ENCODE measurements around the gene SPG11. TPM values are rescaled to one million over a fixed set of nuclear protein-coding genes. Genes with fewer than 3 reads are reported as not detected.

SPG11 gene, protein sequence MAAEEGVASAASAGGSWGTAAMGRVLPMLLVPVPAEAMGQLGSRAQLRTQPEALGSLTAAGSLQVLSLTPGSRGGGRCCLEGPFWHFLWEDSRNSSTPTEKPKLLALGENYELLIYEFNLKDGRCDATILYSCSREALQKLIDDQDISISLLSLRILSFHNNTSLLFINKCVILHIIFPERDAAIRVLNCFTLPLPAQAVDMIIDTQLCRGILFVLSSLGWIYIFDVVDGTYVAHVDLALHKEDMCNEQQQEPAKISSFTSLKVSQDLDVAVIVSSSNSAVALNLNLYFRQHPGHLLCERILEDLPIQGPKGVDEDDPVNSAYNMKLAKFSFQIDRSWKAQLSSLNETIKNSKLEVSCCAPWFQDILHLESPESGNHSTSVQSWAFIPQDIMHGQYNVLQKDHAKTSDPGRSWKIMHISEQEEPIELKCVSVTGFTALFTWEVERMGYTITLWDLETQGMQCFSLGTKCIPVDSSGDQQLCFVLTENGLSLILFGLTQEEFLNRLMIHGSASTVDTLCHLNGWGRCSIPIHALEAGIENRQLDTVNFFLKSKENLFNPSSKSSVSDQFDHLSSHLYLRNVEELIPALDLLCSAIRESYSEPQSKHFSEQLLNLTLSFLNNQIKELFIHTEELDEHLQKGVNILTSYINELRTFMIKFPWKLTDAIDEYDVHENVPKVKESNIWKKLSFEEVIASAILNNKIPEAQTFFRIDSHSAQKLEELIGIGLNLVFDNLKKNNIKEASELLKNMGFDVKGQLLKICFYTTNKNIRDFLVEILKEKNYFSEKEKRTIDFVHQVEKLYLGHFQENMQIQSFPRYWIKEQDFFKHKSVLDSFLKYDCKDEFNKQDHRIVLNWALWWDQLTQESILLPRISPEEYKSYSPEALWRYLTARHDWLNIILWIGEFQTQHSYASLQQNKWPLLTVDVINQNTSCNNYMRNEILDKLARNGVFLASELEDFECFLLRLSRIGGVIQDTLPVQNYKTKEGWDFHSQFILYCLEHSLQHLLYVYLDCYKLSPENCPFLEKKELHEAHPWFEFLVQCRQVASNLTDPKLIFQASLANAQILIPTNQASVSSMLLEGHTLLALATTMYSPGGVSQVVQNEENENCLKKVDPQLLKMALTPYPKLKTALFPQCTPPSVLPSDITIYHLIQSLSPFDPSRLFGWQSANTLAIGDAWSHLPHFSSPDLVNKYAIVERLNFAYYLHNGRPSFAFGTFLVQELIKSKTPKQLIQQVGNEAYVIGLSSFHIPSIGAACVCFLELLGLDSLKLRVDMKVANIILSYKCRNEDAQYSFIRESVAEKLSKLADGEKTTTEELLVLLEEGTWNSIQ (N-terminal part only)
- total RNA-seq = 100 to 1,000 TPM in 1 of 4 donors, 10 to 100 TPM in 3; 65.1 to 195 (median 87.6) TPM

DNA sequence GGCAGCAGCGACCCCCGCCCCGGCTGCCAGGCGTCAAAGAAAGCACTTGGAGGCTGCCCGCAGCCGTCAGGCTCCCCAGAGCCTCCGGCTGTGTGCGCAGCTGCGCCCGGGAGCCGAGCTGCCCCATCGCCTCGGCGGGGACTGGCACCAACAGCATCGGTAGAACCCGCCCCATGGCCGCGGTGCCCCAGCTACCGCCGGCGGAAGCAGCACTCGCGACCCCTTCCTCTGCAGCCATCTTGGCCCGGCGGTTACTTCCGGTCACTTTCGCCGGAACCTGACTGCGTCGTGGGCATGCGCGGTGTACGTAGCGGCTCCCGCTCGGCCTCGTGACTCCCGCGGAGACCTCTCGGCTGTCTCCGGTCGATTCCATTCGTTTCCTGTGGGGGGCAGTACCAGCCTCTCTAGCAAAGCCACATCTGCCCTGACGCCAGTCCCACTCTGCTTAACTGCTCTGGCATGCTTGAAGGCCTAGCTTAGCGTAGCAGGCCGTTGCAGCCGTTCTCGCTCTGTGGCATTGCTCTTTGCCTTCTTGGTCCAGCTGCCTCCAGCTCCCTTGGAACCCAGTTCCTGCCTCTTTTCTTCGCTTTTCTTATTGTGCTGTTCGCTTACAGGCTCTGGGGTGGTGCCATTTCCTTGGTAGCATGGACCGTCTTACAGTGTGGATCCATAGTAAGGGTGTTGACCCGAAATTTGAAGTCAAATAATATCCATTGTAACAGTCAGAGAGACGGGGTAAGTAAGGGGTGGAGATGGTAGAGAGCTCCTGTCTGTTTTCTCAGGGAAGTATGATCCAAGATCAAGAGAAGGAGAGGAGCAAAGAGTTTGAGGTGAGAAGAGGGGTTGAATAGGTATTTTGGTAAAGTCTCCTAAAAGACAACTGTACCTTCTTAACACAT, at the start of gene SPG11:
SPG11 (minus strand) TSS at position 253 of the 899 bp plus-strand sequence; CDS start at position 238, 15 bp downstream.
- H3K4me3 ChIP-seq = peak within 1 kb of the TSS; percentile 82
- peak within 1 kb of the TSS; percentile 94 for H3K27ac ChIP-seq
- peaks cover 12% of the 10 kb centered on the region for H3K36me3 ChIP-seq
- no peaks in the 10 kb centered on the region for H3K27me3 ChIP-seq
- no peaks in the 10 kb centered on the region for H3K9me3 ChIP-seq
- peak; percentile 98 to 99 for DNase-seq (ENCODE audit: low spot score in 2 of 2)
- 9% methylated on average over 44 of the region's 53 CpGs for WGBS
- TF ChIP-seq POLR2AphosphoS5 (IDR thresholded peaks at IDR 0.05) = peak; percentile 9 to 83 (median 81)
- no peak for TF ChIP-seq EP300 (IDR thresholded peaks at IDR 0.05)
- TF ChIP-seq, protein P1, sequence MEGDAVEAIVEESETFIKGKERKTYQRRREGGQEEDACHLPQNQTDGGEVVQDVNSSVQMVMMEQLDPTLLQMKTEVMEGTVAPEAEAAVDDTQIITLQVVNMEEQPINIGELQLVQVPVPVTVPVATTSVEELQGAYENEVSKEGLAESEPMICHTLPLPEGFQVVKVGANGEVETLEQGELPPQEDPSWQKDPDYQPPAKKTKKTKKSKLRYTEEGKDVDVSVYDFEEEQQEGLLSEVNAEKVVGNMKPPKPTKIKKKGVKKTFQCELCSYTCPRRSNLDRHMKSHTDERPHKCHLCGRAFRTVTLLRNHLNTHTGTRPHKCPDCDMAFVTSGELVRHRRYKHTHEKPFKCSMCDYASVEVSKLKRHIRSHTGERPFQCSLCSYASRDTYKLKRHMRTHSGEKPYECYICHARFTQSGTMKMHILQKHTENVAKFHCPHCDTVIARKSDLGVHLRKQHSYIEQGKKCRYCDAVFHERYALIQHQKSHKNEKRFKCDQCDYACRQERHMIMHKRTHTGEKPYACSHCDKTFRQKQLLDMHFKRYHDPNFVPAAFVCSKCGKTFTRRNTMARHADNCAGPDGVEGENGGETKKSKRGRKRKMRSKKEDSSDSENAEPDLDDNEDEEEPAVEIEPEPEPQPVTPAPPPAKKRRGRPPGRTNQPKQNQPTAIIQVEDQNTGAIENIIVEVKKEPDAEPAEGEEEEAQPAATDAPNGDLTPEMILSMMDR (IDR thresholded peaks at IDR 0.05) = peak; percentile 91 to 97
- TF ChIP-seq POLR2A (IDR thresholded peaks at IDR 0.05) = peak; percentile 80 to 93
- peaks cover 31% of the 10 kb centered on the region for H3K4me1 ChIP-seq

DNA sequence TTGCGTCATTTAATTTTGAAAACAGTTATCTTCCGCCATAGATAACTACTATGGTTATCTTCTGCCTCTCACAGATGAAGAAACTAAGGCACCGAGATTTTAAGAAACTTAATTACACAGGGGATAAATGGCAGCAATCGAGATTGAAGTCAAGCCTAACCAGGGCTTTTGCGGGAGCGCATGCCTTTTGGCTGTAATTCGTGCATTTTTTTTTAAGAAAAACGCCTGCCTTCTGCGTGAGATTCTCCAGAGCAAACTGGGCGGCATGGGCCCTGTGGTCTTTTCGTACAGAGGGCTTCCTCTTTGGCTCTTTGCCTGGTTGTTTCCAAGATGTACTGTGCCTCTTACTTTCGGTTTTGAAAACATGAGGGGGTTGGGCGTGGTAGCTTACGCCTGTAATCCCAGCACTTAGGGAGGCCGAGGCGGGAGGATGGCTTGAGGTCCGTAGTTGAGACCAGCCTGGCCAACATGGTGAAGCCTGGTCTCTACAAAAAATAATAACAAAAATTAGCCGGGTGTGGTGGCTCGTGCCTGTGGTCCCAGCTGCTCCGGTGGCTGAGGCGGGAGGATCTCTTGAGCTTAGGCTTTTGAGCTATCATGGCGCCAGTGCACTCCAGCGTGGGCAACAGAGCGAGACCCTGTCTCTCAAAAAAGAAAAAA, 49.0 kb upstream of the SPG11 start:
- no peaks in the 10 kb centered on the region for H3K27me3 ChIP-seq
- H3K4me1 ChIP-seq = peaks cover 53% of the 10 kb centered on the region
- 2% methylated on average over 24 of the region's 24 CpGs for WGBS
- peak overlapping the region; percentile 92 for H3K4me3 ChIP-seq
- TF ChIP-seq POLR2AphosphoS5 (IDR thresholded peaks at IDR 0.05) (peak in 1 of 3 donors; percentile 29), EP300 (IDR thresholded peaks at IDR 0.05) (no peak)
- peak overlapping the region; percentile 99 for H3K27ac ChIP-seq
- peaks cover 27% of the 10 kb centered on the region for H3K36me3 ChIP-seq
- no peaks in the 10 kb centered on the region for H3K9me3 ChIP-seq
- peak; percentile 82 to 90 for DNase-seq (ENCODE audit: low spot score in 2 of 2)

DNA sequence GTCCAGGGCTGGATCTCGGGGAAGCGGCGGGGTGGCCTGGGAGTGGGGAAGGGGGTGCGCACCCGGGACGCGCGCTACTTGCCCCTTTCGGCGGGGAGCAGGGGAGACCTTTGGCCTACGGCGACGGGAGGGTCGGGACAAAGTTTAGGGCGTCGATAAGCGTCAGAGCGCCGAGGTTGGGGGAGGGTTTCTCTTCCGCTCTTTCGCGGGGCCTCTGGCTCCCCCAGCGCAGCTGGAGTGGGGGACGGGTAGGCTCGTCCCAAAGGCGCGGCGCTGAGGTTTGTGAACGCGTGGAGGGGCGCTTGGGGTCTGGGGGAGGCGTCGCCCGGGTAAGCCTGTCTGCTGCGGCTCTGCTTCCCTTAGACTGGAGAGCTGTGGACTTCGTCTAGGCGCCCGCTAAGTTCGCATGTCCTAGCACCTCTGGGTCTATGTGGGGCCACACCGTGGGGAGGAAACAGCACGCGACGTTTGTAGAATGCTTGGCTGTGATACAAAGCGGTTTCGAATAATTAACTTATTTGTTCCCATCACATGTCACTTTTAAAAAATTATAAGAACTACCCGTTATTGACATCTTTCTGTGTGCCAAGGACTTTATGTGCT, 48.4 kb upstream of the SPG11 start:
- WGBS = 2% methylated on average over 11 of the region's 46 CpGs
- no peak for DNase-seq (ENCODE audit: low spot score in 2 of 2)

DNA sequence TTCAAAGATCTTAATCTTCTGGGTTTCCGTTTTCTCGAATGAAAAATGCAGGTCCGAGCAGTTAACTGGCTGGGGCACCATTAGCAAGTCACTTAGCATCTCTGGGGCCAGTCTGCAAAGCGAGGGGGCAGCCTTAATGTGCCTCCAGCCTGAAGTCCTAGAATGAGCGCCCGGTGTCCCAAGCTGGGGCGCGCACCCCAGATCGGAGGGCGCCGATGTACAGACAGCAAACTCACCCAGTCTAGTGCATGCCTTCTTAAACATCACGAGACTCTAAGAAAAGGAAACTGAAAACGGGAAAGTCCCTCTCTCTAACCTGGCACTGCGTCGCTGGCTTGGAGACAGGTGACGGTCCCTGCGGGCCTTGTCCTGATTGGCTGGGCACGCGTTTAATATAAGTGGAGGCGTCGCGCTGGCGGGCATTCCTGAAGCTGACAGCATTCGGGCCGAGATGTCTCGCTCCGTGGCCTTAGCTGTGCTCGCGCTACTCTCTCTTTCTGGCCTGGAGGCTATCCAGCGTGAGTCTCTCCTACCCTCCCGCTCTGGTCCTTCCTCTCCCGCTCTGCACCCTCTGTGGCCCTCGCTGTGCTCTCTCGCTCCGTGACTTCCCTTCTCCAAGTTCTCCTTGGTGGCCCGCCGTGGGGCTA, 47.8 kb upstream of the SPG11 start, which contains the start of the genes B2M and PATL2:
B2M (plus strand) TSS at position 422 of the 647 bp plus-strand sequence; CDS start at position 452, 30 bp downstream.
PATL2 (minus strand) TSS at position 228 of the 647 bp plus-strand sequence. CDS start 34,833 bp downstream, outside the sequence.
- WGBS = 2% methylated on average over 13 of the region's 37 CpGs
- Histone ChIP-seq H3K27me3 (no peaks in the 10 kb centered on the region), H3K9me3 (no peaks in the 10 kb centered on the region), H3K4me1 (peaks cover 41% of the 10 kb centered on the region), H3K4me3 (peak within 1 kb of the TSS; percentile 92), H3K36me3 (peaks cover 14% of the 10 kb centered on the region), H3K27ac (peak within 1 kb of the TSS; percentile 99)
- TF ChIP-seq EP300 (IDR thresholded peaks at IDR 0.05) (no peak), POLR2AphosphoS5 (IDR thresholded peaks at IDR 0.05) (peak; percentile 98 to 100 (median 100)), POLR2A (IDR thresholded peaks at IDR 0.05) (peak; percentile 96 to 99)
- TF ChIP-seq, protein P1 (IDR thresholded peaks at IDR 0.05) = no peak
- DNase-seq (ENCODE audit: low spot score in 2 of 2) = peak; percentile 98 to 99

More for the DNA sequence above, 48.4 kb upstream of the SPG11 start:
- TF ChIP-seq EP300 (IDR thresholded peaks at IDR 0.05) (no peak), POLR2AphosphoS5 (IDR thresholded peaks at IDR 0.05) (peak in 1 of 3 donors; percentile 8), POLR2A (IDR thresholded peaks at IDR 0.05) (no peak)
- TF ChIP-seq, protein P1 (IDR thresholded peaks at IDR 0.05) = no peak
- Histone ChIP-seq H3K4me1 (peaks cover 47% of the 10 kb centered on the region), H3K36me3 (peaks cover 20% of the 10 kb centered on the region), H3K27me3 (no peaks in the 10 kb centered on the region), H3K27ac (peak overlapping the region; percentile 99), H3K9me3 (no peaks in the 10 kb centered on the region), H3K4me3 (peak overlapping the region; percentile 92)

All from suprapubic skin (tissue), 4 donors.